HG03025 (cell line): ENCODE results near the gene NAV2.
"Not testable (repeated sequence)": the region's sequence is repeated elsewhere in the genome, so short reads cannot be mapped to it uniquely, and the experiment has no call there.

Experiments
- ATAC-seq: cut with Tn5 transposase; IDR thresholded peaks from one replicate; pipeline ENCODE4 v1.9.1; 2021; ENCODE audit warnings: mild to moderate bottlenecking, moderate library complexity; ENCODE audit not compliant: unreplicated experiment, low FRiP score

NAV2 gene

GRCh38 chr11:20117291-20117690, 404.7 kb downstream of the NAV2 start:
- no peak for ATAC-seq

GRCh38 chr11:20118209-20118608, 405.6 kb downstream of the NAV2 start:
- ATAC-seq = no peak

GRCh38 chr11:20119315-20119714, 406.7 kb downstream of the NAV2 start:
- no peak for ATAC-seq

- no peak for ATAC-seq
These were observed 407.7 kb downstream of the NAV2 start for GRCh38 chr11:20120134-20120925.

GRCh38 chr11:20122131-20122530, 409.5 kb downstream of the NAV2 start:
- ATAC-seq = no peak

GRCh38 chr11:20125927-20126326, 413.3 kb downstream of the NAV2 start:
- ATAC-seq = no peak

GRCh38 chr11:20126724-20127123, 414.1 kb downstream of the NAV2 start:
- no peak for ATAC-seq

- ATAC-seq = no peak
These were observed 415.3 kb downstream of the NAV2 start for GRCh38 chr11:20127671-20128527.

- not testable (repeated sequence) for ATAC-seq
These were observed 415.8 kb downstream of the NAV2 start for GRCh38 chr11:20128528-20128825.

GRCh38 chr11:20129665-20130064, 417.0 kb downstream of the NAV2 start:
- ATAC-seq = no peak

GRCh38 chr11:20131788-20132666, 419.4 kb downstream of the NAV2 start:
- ATAC-seq = no peak

- no peak for ATAC-seq
These were observed 420.0 kb downstream of the NAV2 start for GRCh38 chr11:20132667-20133039.

GRCh38 chr11:20134991-20135736, 422.5 kb downstream of the NAV2 start:
- no peak for ATAC-seq

- ATAC-seq = no peak
These were observed 425.0 kb downstream of the NAV2 start for GRCh38 chr11:20137637-20138036.

GRCh38 chr11:20138707-20139106, 426.1 kb downstream of the NAV2 start:
- ATAC-seq = no peak

- ATAC-seq = no peak
These were observed 441.7 kb downstream of the NAV2 start for GRCh38 chr11:20154381-20154780.

- ATAC-seq = no peak
These were observed 443.1 kb downstream of the NAV2 start for GRCh38 chr11:20155683-20156279.

- no peak for ATAC-seq
These were observed 443.7 kb downstream of the NAV2 start for GRCh38 chr11:20156280-20156875.

- no peak for ATAC-seq
These were observed 444.4 kb downstream of the NAV2 start for GRCh38 chr11:20156876-20157613.
